Measurements from ENCODE around the gene ADK.

DNA sequence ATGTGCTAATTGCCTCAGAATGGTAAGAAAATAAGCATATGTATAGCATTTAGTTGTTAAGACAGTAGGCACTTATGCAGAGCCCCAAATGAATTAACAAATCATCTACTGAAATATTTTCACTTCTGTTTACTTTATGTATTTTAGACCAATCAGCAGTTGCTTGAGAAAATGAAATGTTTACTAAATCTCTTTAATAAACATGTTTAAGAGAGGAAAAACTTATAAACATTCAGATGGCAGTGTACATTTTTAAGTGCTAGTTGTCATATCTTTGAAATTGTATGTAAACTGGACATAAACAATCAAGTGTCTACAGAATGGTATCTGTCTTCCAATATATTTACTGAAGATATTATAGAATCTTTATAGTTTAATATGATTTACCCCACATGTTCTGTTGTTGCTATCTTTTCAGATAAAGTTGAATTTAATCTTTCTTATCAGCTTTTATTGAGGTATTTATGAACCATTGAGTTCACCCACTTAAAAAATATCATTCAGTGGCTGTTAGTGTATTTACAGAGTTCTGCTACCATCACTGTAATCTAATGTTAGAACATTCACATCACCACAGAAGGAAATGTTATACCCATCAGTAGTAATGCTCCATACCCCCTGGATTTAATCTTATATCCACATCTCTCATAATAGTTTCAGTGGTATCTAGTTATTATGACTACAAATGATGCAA, 264.3 kb downstream of the ADK start:
- no peak for TF ChIP-seq FOXP1 (IDR thresholded peaks at IDR 0.05)
- no peak for TF ChIP-seq FOXP1 (CRISPR knock-in tag; IDR thresholded peaks at IDR 0.05)
- TF ChIP-seq EZH2 (conservative IDR thresholded peaks at IDR 0.05; ENCODE audit: low read depth, low read length), result no peak
- no peak for TF ChIP-seq SYNCRIP (IDR thresholded peaks at IDR 0.05; ENCODE audit: insufficient read depth, low read depth, low read length)
- no peak for TF ChIP-seq TCF12 (IDR thresholded peaks at IDR 0.05)
- no peak for TF ChIP-seq TCF12 (CRISPR knock-in tag; IDR thresholded peaks at IDR 0.05)
- no peak for TF ChIP-seq FOXM1 (CRISPR knock-in tag; IDR thresholded peaks at IDR 0.05)
